Neural progenitor cell (in vitro differentiated cells): Measurements from ENCODE around the gene FOXK1.

Experiments
- CTCF ChIP-seq: fragments of 200-600 bp; sonication (generic); IDR thresholded peaks from 2 replicates; pipeline ENCODE4 v1.5.1; 2017; ENCODE audit warnings: antibody characterized with exemption, mild to moderate bottlenecking
- EZH2 ChIP-seq: fragments of 200-600 bp; sonication (generic); IDR thresholded peaks from 2 replicates; pipeline ENCODE4 v1.6.1; 2017; ENCODE audit warnings: antibody characterized with exemption, mild to moderate bottlenecking, moderate library complexity
- EZH2phosphoT487 ChIP-seq: fragments of 200-600 bp; sonication (generic); IDR thresholded peaks from 2 replicates; pipeline ENCODE4 v1.6.1; 2017; ENCODE audit warnings: antibody characterized with exemption

DNA sequence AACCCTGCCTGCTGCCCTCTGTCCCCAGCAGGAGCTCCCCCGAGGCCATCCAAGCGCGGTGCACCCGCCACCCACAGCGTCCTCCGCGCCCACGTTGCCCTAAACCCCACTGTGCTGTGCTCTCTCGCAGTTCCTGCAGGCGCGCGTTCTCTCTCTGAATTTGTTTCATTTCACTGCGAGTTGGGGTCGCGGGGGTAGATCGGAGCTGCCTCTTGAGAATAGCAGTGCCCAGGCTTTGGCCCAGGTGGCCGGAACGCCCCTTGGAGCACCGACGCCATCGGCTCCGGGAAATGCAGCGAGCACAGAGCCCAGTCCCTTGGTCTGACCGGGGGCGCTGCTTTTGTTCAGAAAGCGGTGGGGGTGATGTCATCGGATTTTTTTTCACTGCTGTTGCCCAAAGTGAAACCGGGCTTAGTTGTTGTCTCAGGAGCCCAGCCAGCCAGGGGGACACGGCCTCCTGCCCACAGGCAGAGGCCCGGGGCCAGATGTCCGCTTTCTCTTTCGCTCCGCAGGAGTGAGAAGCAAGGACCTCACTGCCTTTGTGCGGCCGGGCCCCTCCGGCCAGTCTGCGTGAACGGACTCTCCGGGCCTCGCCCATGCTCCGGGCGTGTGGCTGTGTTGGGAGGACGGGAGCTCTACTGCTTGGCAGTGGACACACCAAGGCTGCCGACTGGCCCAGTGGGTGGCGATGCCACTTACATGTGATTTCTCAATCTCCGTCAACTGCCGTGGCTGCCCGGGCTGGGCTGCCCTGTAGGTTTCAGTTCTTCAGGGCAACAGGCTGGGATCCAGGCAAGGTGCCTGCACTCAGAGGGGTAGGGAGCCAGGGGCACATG, 43.1 kb downstream of the FOXK1 start:
- TF ChIP-seq CTCF (no peak), EZH2phosphoT487 (no peak), EZH2 (no peak)
